ENCODE data around the gene TANGO6.

TANGO6 gene

GRCh38 chr16:69029121-69029520, 185.8 kb downstream of the TANGO6 start:
- TF ChIP-seq CTCF (IDR thresholded peaks at IDR 0.05; ENCODE audit: low read depth, low read length) = no peak
- no peak for DNase-seq (ENCODE audit: low read depth, low spot score)
- no peak overlapping the region for H3K4me3 ChIP-seq (ENCODE audit: low read depth, low read length)
- in situ Hi-C loops (cut with HindIII; ENCODE audit: low sequenced_read_pairs) = no loop called here

- no peak overlapping the region for H3K4me3 ChIP-seq (ENCODE audit: low read depth, low read length)
- no peak for DNase-seq (ENCODE audit: low read depth, low spot score)
- in situ Hi-C loops (cut with HindIII; ENCODE audit: low sequenced_read_pairs) = no loop called here
- TF ChIP-seq CTCF (IDR thresholded peaks at IDR 0.05; ENCODE audit: low read depth, low read length) = no peak
Measured at GRCh38 chr16:69031877-69032301, 188.6 kb downstream of the TANGO6 start.

- no peak for TF ChIP-seq CTCF (IDR thresholded peaks at IDR 0.05; ENCODE audit: low read depth, low read length)
- no peak overlapping the region for H3K4me3 ChIP-seq (ENCODE audit: low read depth, low read length)
- in situ Hi-C loops (cut with HindIII; ENCODE audit: low sequenced_read_pairs) = no loop called here
- no peak for DNase-seq (ENCODE audit: low read depth, low spot score)
Measured at GRCh38 chr16:69033151-69033949, 190.0 kb downstream of the TANGO6 start.

- TF ChIP-seq CTCF (IDR thresholded peaks at IDR 0.05; ENCODE audit: low read depth, low read length) = no peak
- DNase-seq (ENCODE audit: low read depth, low spot score) = no peak
- in situ Hi-C loops (cut with HindIII; ENCODE audit: low sequenced_read_pairs) = no loop called here
- H3K4me3 ChIP-seq (ENCODE audit: low read depth, low read length) = no peak overlapping the region
Measured at GRCh38 chr16:69035375-69035774, 192.0 kb downstream of the TANGO6 start.

- in situ Hi-C loops (cut with HindIII; ENCODE audit: low sequenced_read_pairs) = no loop called here
- H3K4me3 ChIP-seq (ENCODE audit: low read depth, low read length) = no peak overlapping the region
- no peak for TF ChIP-seq CTCF (IDR thresholded peaks at IDR 0.05; ENCODE audit: low read depth, low read length)
- DNase-seq (ENCODE audit: low read depth, low spot score) = no peak
Measured at GRCh38 chr16:69036399-69037091, 193.2 kb downstream of the TANGO6 start.

GRCh38 chr16:69037373-69038160, 194.2 kb downstream of the TANGO6 start:
- H3K4me3 ChIP-seq (ENCODE audit: low read depth, low read length) = no peak overlapping the region
- TF ChIP-seq CTCF (IDR thresholded peaks at IDR 0.05; ENCODE audit: low read depth, low read length) = no peak
- in situ Hi-C loops (cut with HindIII; ENCODE audit: low sequenced_read_pairs) = no loop called here
- DNase-seq (ENCODE audit: low read depth, low spot score) = no peak

All from astrocyte of the spinal cord (primary cell).